ENCODE measurements around the gene CHRDL2.

- TF ChIP-seq CTCF (conservative IDR thresholded peaks at IDR 0.05; ENCODE audit: low read length) (no peak), EZH2phosphoT487 (IDR thresholded peaks at IDR 0.05; ENCODE audit: borderline replicate concordance) (no peak)
Observed at GRCh38 chr11:74662487-74663103, 68.6 kb downstream of the CHRDL2 start.
